ENCODE results near the gene PARD3.

Gene PARD3

DNA sequence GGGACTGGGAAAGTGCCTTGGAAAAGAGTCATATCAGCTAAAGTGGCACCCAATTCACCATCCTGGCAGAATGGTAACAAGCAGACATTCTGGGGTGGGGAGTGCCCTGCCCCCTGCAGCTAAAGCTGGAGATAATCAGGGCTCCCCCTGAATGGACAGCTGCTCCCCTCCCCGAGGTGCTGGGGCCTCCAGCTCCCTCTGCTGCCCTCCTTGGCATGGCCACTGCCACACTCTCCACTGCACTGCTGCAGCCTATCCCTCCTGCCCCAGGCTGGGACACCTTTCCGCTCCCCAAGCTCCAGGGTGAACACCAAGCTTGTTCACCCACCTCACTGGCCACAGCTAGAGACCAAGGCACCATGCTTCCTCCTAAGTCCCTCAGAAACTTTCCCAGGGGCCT lies 9.8 kb upstream of the PARD3 start:
- DNase-seq (ENCODE audit: low read depth) = no peak

DNA sequence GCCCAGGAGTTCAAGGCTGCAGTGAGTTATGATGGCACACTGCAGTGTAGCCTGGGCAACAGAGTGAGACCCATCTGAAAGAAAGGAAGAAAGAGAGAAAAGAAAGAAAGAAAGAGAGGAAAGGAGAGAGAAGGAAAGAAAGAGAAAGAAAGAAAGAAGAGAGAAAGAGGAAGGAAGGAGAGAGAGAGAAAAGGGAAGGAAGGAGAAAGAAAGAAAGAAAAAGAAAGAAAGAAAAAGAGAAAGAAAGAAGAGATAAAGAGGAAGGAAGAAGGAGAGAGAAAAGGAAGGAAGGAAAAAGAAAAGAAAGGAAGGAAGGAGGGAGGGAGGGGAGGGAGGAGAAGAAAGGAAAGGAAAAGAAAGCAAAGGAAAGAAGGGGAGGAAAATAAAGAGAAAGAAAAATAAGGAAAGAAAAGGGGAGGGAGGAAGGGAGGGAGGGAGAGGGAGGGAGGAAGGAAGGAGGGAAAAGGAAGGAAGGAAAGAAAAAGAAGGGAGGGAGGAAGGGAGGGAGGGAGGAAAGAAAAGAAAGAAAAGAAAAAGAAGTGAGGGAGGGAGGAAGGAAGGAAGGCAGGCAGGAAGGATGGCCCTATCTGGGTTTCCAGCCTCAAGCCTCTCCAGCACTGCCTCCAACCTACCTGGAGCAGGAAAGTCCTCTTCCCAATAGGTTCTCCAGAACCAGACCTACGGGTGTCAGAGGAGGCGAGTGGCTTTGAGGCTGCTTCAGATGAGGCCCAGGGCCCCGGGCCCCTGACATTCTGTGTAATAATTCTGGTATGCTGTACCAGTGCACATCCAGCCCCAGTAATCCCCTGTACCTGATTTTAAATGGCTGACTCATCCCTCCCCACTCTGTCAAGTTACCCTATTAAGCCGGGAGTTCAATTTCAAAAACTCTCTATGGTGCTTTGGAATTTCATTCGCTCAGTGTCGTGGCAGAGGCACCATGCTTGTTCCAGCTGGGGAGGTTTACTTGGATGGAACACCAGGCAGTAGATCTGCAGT lies 6.8 kb upstream of the PARD3 start:
- DNase-seq (ENCODE audit: low read depth) = peak; percentile 79

DNA sequence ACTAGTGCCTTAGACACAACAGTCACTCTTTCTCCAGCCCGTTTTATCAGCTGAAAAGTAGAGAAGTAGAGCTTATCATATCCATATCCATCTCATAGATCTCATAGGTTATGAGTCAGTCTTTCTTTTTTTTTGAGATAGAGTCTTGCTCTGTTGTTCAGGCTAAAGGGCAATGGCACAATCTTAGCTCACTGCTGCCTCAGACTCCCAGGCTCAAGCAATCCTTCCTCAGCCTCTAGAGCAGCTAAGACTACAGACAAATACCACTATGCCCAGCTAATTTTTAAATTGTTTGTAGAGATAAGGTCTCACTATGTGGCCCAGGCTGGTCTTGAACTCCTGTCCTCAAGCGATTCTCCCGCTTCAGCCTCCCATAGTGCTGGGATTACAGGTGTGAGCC lies 2.5 kb upstream of the PARD3 start:
- DNase-seq (ENCODE audit: low read depth) = peak; percentile 26

DNA sequence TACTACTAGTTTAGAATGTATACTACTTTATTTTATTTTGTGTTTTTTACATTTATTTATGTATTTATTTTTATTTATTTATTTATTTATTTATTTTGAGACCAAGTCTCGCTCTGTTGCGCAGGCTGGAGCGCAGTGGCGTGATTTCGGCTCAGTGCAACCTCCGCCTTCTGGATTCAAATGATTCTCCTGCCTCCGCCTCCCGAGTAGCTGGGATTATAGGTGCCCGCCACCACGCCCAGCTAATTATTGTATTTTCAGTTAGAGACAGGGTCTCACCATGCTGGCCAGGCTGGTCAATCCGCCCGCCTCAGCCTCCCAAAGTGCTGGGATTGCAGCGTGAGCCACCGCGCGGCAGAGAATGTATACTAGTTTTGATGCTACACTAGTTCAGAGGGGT lies 2.0 kb upstream of the PARD3 start:
- no peak for DNase-seq (ENCODE audit: low read depth)

DNA sequence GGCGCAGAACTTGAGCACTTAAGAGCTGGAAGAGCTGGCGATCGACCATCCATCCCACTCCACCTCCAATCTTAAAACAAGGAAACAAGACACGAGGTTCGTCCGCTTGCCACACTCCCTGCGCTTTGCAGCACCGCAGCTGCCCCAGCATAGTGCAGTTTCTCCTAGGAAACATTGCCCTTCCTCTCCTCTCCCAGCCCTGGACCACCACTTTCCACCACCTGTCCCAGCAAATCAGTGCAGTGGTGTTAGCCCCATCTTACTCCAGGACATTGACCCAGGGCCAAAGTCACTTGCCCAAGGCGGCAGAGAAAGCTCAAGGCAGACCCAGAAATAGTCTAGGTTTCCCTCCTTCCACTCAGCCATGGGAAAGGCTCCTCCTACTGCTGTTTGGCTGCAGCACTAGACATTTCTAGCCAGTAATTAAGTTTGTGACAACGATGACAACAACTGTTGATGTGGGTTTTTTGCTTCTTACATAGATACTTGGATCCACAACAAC lies 1.5 kb upstream of the PARD3 start:
- peak; percentile 36 for DNase-seq (ENCODE audit: low read depth)

DNA sequence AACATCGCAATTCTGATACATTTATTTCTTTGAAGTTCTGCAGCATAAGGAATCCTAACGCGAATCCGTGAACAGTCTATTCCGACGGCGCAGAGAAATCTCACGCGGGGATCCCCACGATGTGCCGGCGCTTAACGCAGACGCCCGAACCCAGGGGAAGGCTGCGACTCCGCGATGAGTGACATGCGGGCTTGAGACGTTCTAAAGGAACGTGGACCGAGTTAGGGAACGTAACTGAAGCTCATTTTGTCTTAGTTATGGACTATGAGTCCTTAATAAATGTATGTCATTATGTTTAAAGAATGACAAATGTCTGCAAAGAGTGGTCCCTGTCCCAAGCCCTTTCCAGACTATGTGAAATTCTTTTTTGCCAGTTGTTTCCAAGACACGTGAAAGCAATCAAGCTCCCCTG lies 995 bp upstream of the PARD3 start:
- DNase-seq (ENCODE audit: low read depth) = no peak

DNA sequence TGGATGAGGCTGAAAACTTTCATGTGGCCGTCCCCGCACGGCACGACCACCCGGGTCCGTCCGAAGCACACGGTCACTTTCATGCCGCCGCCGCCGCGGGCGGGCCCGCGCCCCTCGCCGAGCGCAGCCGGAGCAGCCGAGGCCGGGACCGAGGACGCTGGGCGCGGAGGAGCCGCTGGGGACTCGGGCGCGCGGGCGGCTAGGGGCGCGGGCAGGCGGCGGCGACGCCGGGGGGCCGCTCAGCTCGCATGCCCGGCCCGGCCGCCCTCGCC lies 247 bp downstream of the PARD3 start:
- no peak for DNase-seq (ENCODE audit: low read depth)

DNA sequence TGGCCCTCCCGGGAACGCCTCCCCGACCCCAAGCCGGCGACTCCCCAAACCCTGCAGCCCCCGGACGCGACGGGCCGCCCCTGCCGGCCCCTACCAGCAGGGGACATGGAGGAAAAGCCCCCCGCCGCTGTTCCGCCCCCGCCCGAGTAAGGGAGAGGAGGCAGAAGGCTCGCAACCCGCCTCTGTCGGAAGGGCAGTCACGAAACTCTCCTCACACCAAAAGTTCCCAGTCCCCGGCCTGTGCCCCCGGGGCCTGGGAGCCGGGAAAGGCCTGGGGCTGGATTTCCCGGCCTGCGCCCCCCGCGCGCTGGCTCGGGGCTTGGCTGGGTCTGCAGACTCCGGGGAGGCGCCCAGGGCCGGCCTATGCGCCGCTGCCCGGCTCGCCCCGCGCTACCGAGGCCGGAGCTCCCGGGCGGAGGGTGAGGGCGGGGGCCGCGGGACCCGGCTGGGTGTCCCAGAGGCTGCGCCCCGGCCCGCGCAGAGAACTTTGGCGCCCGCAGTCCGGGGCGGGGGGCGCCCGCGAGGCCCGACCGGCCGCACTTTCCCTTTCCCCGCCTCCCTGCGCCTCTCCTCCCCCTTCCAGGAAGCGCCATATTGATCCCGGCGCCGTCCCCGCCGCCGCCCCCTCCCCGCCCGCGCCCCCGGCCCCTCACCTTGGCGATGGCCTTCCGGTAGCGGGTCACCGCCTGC lies 728 bp downstream of the PARD3 start:
- no peak for DNase-seq (ENCODE audit: low read depth)

DNA sequence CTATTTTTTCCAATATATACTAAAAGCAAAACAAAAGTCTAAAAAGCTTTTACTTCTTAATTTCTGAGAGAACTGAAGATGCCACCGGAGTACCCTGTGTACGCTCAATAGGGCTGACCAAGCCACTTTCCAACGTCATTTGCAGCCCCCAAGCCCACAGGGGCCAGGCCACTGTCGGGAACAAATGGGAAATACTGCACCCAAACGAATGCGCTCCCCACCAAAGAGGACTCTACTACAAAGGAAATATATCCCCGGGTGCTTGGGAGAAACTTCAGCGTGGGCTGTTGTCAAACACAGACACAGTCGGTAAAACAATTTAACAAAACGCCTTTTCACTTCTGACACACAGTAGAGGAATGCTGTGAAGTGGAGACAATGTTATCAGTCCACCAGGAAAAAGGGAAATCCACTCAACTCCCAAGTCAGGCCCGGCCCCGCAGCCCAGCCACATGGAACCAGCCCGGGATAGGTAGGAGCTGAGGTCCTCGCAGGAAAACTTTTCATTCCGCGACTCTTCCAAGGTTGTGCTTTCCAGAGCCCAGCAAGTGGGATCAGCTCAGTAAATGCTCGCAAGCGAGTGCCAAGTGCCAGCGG lies 1.4 kb downstream of the PARD3 start:
- peak; percentile 70 for DNase-seq (ENCODE audit: low read depth)

DNA sequence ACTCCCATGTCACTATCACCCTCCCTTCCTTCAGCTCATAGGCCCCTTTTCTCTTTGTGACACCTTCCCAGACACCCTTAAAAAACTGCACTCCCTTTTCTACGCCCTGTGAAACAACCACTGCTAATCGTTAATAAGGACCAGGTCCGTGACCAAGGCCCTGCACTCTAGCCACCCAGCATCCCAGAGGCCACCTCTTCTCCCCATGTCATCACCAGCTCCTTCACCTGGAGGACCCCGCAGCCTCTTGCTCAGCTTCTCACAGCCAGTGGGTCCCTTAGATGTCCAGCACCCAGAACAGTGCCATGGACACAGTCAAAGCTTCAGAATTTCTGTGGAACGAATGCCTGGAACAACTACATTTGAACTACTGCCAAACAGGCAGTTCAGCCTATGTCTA lies 2.3 kb downstream of the PARD3 start:
- DNase-seq (ENCODE audit: low read depth) = no peak

DNA sequence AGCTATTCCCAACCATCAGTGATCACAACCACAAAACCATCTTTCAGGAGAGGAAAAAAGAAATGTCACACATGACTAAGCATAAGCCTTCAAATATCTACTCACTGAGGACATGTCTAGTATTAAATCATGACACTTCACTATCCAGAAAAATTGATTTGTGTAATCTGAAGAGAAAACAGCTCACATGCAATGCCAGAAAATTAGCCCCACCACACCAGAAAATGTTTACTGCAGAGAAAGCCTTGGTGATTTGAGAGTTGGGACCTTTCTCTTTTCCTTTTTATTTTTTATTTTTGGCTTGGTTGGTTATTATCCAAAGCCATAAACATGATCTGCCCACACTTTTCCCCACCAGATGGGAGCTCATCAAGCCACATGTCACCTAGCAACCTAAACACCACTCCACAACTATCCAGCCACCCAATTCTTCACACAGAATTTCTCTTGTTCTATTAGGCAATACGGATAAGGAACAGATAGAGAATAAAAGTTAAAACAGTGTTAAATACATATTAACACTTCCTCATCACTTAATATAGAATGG lies 3.1 kb downstream of the PARD3 start:
- DNase-seq (ENCODE audit: low read depth) = no peak

DNA sequence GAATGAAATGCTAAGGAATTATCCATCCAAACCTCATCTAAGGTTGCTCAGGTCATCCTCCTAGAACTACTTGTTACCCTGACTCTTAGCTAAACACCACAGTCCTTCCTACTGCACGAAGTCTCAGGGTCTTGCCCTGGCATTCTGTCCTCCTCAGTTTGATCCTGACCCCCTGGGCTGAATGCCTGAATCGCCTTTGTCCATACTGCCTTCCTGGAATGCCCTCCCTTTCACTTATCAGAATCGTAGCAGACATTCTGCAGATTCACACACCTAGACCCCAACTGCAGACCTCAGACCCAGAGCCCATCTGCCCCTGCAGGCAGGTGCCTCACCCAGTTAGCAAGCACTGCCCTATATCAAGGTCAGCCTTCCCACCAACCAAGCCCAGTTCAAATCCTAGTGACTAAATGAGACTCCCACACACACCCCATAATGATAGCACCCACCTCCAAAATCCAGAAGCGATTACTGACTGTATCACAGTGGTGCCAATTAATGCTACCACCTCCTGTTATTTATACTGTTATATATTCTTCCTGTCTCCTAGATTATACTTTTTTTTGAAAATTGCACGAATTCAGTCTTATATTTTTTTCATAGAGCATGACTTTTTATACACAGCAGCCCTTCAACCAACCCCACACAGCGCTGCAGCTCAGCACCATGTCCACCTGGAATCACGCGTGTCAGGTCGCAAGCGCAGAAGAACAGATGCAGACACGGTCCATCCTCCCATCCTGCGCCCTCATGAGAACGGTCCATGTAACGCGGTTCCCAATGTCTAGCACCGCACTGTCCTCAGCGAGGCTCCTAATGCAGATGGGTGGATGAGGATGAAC lies 3.7 kb downstream of the PARD3 start:
- no peak for DNase-seq (ENCODE audit: low read depth)

DNA sequence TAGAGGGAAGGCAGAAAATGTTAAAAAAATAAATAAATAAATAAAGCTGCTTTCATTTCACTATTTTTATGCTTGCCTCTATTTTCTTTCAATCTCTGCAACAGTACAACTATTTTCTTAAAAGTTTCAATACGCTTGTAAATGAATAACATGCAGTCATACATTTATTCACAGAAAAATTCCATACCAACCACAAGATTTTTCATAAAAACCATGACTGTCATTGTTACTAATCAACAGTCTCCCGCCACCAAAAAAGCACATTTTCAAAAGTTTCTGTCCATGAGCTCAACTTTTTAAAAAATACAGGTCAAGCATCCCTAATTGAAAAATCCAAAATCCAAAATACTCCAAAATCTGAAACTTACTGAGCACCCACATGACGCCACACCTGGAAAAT lies 5.3 kb downstream of the PARD3 start:
- DNase-seq (ENCODE audit: low read depth) = no peak

DNA sequence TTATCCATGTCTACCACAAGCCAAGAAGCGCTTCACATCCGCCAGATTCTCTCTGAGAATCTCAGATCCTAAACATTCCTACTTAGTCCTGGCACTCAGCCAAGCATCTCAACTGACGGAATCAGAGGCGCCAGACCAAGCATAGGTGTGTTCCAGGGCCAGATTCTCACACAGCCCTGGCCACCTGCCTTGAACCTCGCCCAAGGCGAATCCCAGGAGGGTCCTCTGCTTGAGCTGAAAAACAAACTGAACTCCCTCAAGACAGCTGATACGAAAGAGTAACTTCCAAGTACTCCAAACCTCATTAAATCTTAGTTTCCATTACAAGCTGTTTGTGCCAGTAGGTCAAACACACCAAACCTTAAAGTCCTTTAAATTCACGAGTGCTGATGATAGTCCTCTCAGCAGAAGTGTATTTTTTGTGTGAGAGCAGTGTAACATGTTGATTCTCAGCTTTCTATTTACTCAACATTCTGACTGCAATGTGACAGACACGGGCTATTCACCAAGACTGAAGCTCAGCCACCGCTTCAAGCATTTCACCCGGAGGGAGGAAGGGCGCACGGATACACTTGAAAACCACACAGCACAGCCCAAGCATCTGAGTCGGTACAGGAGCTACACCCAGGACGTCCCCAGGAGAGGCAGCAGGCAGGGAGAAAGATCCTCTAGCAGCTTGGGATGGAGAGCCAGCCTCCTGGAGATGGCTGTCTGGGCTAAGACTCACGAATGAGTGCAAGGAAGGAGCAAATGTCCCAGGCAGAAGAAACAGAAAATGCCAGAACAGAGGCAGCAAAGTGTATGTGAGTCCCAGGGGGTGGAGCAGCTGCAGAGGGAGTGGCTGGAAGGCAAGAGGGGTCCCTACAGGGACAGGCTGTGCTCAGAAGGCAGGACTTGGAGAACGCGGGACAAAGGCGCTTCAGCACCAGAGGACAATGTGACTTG lies 6.0 kb downstream of the PARD3 start:
- DNase-seq (ENCODE audit: low read depth) = no peak

DNA sequence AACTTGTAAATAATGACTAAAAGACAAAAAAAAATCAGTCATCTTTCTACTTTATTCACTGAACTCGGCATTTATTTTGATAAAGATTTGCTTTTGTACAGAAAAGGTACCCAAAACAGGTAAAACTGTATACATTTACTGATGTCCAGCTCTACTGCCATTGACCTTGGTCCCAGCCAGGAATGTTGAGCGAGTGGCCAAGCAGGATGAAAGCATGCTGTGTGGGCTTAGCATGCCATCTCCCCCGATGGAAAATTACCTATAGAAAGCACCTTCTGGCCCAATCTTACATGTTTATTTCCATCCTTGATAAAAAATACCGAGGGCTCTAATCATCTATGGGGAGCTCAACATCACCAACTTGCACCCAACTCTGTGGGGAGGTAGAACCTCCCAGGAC lies 6.8 kb downstream of the PARD3 start:
- DNase-seq (ENCODE audit: low read depth) = no peak

DNA sequence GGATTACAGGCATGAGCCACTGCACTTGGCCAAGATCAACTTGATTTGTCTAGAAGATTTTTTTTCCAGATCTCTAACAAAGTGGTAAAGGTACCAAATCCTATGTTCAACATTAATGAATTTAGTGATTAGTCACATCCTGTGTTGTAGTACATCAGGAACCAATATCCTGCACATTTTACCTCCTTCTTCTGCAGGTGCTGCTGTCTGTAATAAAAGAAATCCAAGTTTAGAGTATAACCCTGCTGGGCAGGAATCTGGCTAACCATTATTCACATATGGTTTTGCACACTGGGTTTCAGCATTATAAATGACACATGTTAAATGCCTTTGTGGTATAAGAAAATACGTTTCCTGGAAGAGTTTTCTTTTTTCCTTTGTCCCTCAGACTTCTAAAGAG lies 10.8 kb downstream of the PARD3 start:
- no peak for DNase-seq (ENCODE audit: low read depth)

DNA sequence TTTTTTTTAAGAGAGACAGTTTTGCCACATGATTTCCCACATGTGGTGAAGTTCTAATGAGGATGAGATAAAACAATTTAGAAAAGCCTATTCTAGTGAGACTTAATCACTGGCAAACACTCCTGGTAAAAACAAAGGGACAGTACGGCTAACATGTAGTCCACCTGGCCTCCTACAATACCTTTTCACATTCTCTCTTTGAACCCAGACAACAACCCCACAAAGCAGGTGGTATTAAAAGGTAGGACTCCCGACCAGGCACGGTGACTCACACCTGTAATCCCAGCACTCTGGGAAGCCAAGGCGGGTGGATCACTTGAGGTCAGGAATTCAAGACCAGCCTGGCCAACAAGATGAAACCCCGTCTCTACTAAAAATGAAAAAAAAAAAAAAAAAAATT lies 12.4 kb downstream of the PARD3 start:
- DNase-seq (ENCODE audit: low read depth) = no peak

DNA sequence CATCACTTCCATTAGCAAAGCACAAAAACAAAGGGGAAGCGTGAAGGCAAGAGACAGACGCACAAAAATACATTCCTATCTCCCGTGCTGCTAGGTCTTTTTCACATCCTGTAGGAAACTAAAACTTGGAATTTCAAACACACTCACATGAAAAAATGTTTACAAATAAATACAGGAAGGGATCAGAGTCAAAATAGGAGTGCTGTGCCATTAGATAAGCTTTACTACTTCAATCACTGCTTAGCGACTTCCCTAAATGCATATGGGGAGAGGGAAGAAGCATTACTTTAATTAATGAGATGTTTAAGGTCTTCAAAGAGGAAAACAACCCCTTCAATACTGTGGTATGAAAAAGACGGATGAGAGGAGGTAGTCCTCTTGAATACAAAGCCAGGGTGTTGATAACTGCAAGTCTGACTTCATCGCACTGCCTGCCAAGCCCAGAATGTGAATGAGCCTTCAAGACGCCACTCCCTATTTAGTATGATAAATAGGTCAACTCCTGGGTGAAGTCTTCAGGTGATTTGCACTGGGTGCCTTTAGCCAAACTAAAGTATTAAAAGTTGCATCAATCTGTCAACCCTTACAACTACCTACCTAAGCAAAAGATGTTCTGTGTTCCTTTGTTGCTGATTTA lies 13.9 kb downstream of the PARD3 start:
- peak; percentile 51 for DNase-seq (ENCODE audit: low read depth)

DNA sequence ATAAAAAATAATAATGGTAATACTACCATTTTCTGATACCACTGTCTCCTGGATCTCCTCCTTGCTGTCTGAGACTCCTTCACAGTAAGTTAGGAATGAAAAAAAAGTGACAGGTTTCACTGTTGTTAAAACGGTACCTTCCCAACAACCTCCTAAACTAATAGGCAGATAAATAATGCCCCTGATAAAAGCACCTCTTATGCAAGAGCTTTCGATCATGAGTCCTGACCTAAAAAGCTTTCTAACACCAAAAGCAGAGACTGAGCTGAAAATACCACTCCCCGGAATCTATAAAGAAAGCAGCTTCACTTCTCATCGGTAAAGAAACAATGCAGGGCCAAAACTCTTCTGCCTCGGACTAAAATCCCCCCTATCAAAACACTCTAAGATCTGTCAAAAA lies 14.5 kb downstream of the PARD3 start:
- DNase-seq (ENCODE audit: low read depth) = no peak

DNA sequence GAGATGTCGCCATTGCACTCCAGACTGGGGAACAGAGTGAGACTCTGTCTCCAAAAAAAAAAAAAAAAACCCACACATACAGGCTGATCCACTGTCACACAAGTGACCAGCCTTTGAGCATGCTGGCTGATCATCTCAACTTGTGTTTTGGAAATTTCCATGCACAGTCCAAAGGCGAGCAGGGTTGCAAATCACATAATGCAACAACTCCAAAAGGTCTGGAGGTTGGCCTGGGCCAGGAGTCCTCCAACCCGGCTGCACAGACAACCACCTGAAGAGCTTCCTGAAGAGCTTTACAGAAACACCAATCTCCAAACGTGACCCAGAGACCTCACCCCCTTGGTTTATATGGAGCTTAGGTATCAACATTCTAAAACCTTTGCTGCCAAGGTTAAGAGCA lies 16.4 kb downstream of the PARD3 start:
- no peak for DNase-seq (ENCODE audit: low read depth)

Data from amniotic epithelial cell (primary cell).